ENCODE data around the gene LRCOL1.

LRCOL1 gene

DNA sequence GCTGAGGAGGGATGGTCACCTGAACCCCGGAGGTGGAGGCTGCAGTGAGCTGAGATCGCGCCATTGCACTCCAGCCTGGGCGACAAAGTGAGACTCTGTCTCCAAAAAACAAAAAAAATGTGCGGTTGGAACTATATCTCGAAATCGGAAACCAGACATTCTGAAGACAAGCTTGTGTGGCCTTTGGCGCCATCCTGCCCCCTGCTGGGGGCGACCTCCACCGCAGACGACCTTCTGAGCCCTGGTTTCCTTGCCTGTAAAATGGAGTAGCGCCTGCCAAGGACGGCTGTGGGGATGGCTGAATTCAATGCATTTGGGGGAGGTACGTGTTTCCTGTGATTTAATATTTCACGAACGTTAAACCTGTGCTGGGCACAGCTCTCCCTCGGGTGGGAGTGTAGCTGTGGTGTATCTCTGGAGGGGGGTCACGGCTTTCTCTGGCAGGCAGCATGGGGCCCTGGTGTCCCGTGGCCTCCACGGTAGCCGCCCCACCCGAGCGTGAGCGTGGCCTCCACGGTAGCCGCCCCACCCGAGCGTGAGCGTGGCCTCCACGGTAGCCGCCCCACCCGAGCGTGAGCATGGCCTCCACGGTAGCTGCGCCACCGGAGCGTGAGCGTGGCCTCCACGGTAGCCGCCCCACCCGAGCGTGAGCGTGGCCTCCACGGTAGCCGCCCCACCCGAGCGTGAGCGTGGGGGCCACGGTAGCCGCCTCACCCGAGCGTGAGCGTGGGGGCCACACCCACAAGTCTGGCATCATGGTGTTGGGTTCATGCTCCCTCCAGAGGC is 55.3 kb downstream of the LRCOL1 start:
- DNase-seq (ENCODE audit: low spot score): no peak

More for the DNA sequence above, 55.3 kb downstream of the LRCOL1 start:
- Histone ChIP-seq H3K9me3 (replicated peaks in 1 of 2; ENCODE audit: control insufficient read depth in 2 of 2, insufficient read depth in 1 of 2, low read depth in 1 of 2, low read length in 2 of 2) (no peaks in the 10 kb centered on the region), H3K18ac (ENCODE audit: low read length) (no peak overlapping the region), H2BK12ac (ENCODE audit: low read length) (no peak overlapping the region), H3K27me3 (ENCODE audit: control insufficient read depth in 3 of 3, insufficient read depth in 3 of 3, low read depth in 1 of 3, low read length in 3 of 3) (peaks cover 0 to 16% (median 0%) of the 10 kb centered on the region in 3 experiments), H2BK15ac (ENCODE audit: low read length) (no peak overlapping the region), H3K23ac (ENCODE audit: low read depth, low read length, poor library complexity) (no peak overlapping the region), H3K27ac (replicated peaks; ENCODE audit: low read length) (no peak overlapping the region), H4K8ac (ENCODE audit: low read depth, low read length) (no peak overlapping the region), H2AK5ac (ENCODE audit: low read depth, low read length) (no peak overlapping the region), H3K4ac (ENCODE audit: low read length) (no peak overlapping the region), H3K4me2 (ENCODE audit: insufficient read depth, low read length, poor library complexity, severe bottlenecking) (no peak overlapping the region), H3K14ac (ENCODE audit: low read length) (no peak overlapping the region), H4K91ac (ENCODE audit: low read depth, low read length, poor library complexity) (no peak overlapping the region), H3K4me3 (ENCODE audit: low read length in 2 of 2) (no peak overlapping the region), H3K36me3 (replicated peaks in 1 of 2; ENCODE audit: control insufficient read depth in 2 of 2, insufficient read depth in 2 of 2, low read length in 2 of 2) (no peaks in the 10 kb centered on the region), H2BK120ac (ENCODE audit: low read depth, low read length) (no peak overlapping the region), H3K9ac (ENCODE audit: low read depth, low read length, poor library complexity) (no peak overlapping the region), H3K79me1 (ENCODE audit: low read depth, low read length) (peaks cover 2% of the 10 kb centered on the region), H2BK5ac (ENCODE audit: low read length) (no peak overlapping the region), H2AFZ (ENCODE audit: low read length) (no peak overlapping the region), H3K4me1 (ENCODE audit: control insufficient read depth in 2 of 2, insufficient read depth in 1 of 2, low read depth in 1 of 2, low read length in 2 of 2) (peaks cover 14 to 18% of the 10 kb centered on the region in 2 donors)
- no CpG with 5 or more reads among the region's 53 CpGs for WGBS, 2 donors (ENCODE audit: extremely low coverage in 2 of 2, insufficient read length in 2 of 2, insufficient replicate concordance in 1 of 2)

Small RNAs within 50 kb of the gene (small RNA-seq; reads per million reads assigned to genes)
- gene MIR6763 (ENCODE audit: insufficient read depth): 1.6 reads per million
